HepG2 (cell line): ENCODE data around the gene RFXANK. TPM values are rescaled to one million over a fixed set of nuclear protein-coding genes. Genes with fewer than 3 reads are reported as not detected.

Source experiments
- ATAC-seq: fragments of 200-7000 bp; cut with Tn5 transposase; 3 replicates; pipeline ENCODE4 v1.9.1; 2020; ENCODE audit warnings: mild to moderate bottlenecking, moderate library complexity
- BruUV-seq: library from RNA; stranded (reverse); fragments of 400-500 nt; replicated peaks from 2 replicates; lab custom pipeline; 2021; lab: Mats Ljungman, UMichigan
- CTCF ChIA-PET: fragments of 300-600 bp; formaldehyde crosslinking; extraction: SDS; loops from one replicate; lab custom pipeline; 2021; ENCODE audit warnings: low total read pairs, inconsistent platforms, low intra/inter-chr PET ratio; lab: Yijun Ruan, JAX
- POLR2A ChIA-PET: fragments of 350-600 bp; sonication (Branson Sonifier 250); formaldehyde crosslinking; loops from one replicate; lab custom pipeline; 2020; ENCODE audit warnings: antibody characterized with exemption, inconsistent platforms; lab: Yijun Ruan, JAX
- DNase-seq: peaks from one replicate; pipeline ENCODE4 v3.0.0-alpha.2; 2015; ENCODE audit warnings: low spot score
- FAIRE-seq: peaks from 3 replicates; lab custom pipeline; 2011; peaks lifted over from hg19 to GRCh38; lab: Jason Lieb, UNC
- H2AFZ ChIP-seq: one replicate; pipeline ENCODE4 v1.6.1; 2011; ENCODE audit warnings: low read length, inconsistent platforms
- H3K27ac ChIP-seq: fragments of 300-600 bp; 3 replicates; pipeline ENCODE4 v1.8.0; 2011; ENCODE audit warnings: mixed run types, mild to moderate bottlenecking, mixed read lengths, low read length, inconsistent platforms; ENCODE audit not compliant: insufficient read depth; ENCODE audit errors: extremely low read length
- H3K27me3 ChIP-seq, 2 experiments: fragments of 200-600 bp in 1 of 2; 2 replicates in 1 of 2; 3 replicates in 1 of 2; pipeline versions ENCODE4 v1.6.0 to v1.8.0; 2011; ENCODE audit warnings: low read length in 2 of 2, mild to moderate bottlenecking in 2 of 2, moderate library complexity in 2 of 2, inconsistent platforms in 1 of 2; ENCODE audit not compliant: insufficient read depth in 2 of 2, control insufficient read depth in 1 of 2
- H3K36me3 ChIP-seq, 2 experiments: fragments of 200-600 bp in 1 of 2; replicated peaks in 1 of 2; 2 replicates in 1 of 2; 3 replicates in 1 of 2; pipeline versions ENCODE4 v1.5.1 to v1.8.0; 2011; ENCODE audit warnings: low read length in 2 of 2, inconsistent platforms in 1 of 2; ENCODE audit not compliant: insufficient read depth in 2 of 2, control insufficient read depth in 1 of 2
- H3K4me1 ChIP-seq: 2 replicates; pipeline ENCODE4 v1.5.1; 2012; ENCODE audit warnings: low read length, inconsistent platforms; ENCODE audit not compliant: insufficient read depth
- H3K4me2 ChIP-seq: 2 replicates; pipeline ENCODE4 v1.6.0; 2011; ENCODE audit warnings: low read depth, low read length, inconsistent platforms
- H3K4me3 ChIP-seq, 3 experiments: fragments of 200-600 bp in 1 of 3; sonication (generic), shearing (Covaris generic) in 1 of 3; replicated peaks in 1 of 3; 2 replicates each; pipeline ENCODE4 v1.5.1; 2011 to 2016; ENCODE audit warnings: low read length in 3 of 3, inconsistent platforms in 2 of 3, low read depth in 2 of 3, mild to moderate bottlenecking in 2 of 3, control low read depth in 1 of 3, mixed read lengths in 1 of 3; ENCODE audit not compliant: insufficient read depth in 1 of 3
- H3K79me2 ChIP-seq: one replicate; pipeline ENCODE4 v1.6.1; 2011; ENCODE audit warnings: low read length, inconsistent platforms; ENCODE audit not compliant: insufficient read depth
- H3K9ac ChIP-seq: 2 replicates; pipeline ENCODE4 v1.6.0; 2011; ENCODE audit warnings: mild to moderate bottlenecking, low read depth, low read length, inconsistent platforms; ENCODE audit not compliant: insufficient read depth
- H3K9me3 ChIP-seq: 2 replicates; pipeline ENCODE4 v1.5.1; 2012; ENCODE audit warnings: mild to moderate bottlenecking, low read length
- H4K20me1 ChIP-seq: 2 replicates; pipeline ENCODE4 v1.6.0; 2011; ENCODE audit warnings: inconsistent platforms, mild to moderate bottlenecking, low read length, moderate library complexity; ENCODE audit not compliant: insufficient read depth
- ATF6 ChIP-seq: sonication (generic); formaldehyde crosslinking; conservative IDR thresholded peaks from 2 replicates; pipeline ENCODE4 v1.4.0; 2020; ENCODE audit warnings: missing genetic modification reagents
- BRD4 ChIP-seq: sonication (generic); formaldehyde crosslinking; IDR thresholded peaks from 2 replicates; pipeline ENCODE4 v1.4.0; 2020; ENCODE audit warnings: missing genetic modification reagents
- ZNF629 ChIP-seq: sonication (generic); formaldehyde crosslinking; conservative IDR thresholded peaks from 2 replicates; pipeline ENCODE4 v1.5.0; 2020; ENCODE audit warnings: missing genetic modification reagents
- ZNF768 ChIP-seq: sonication (generic); formaldehyde crosslinking; IDR thresholded peaks from 2 replicates; pipeline ENCODE4 v1.4.0; 2020; ENCODE audit warnings: missing genetic modification reagents
- ZNF839 ChIP-seq: sonication (generic); formaldehyde crosslinking; IDR thresholded peaks from 2 replicates; pipeline ENCODE4 v1.4.0; 2020; ENCODE audit warnings: missing genetic modification reagents, mild to moderate bottlenecking, borderline replicate concordance
- WGBS: methylation state at CpG from one replicate; pipeline ENCODE4 v1.1.6; 2017; ENCODE audit warnings: low lambda C conversion rate; 5-methylcytosine and 5-hydroxymethylcytosine counted together
- in situ Hi-C: cut with HindIII; loops from 2 replicates; pipeline ENCODE4 v1.10.0; 2017; ENCODE audit warnings: low pct_unique_long_range_greater_than_20kb; ENCODE audit not compliant: extremely low pct_ligation_motif_present
- intact Hi-C: fragments of 100-400 bp; cut with micrococcal nuclease; formaldehyde crosslinking; loops from one replicate; pipeline ENCODE4 v1.10.0; 2022; ENCODE audit not compliant: unreplicated experiment
- polyA plus RNA-seq, 8 experiments: library from polyadenylated mRNA; depleted of rRNA in 3 of 8; stranded (reverse) in 7 of 8; unstranded in 1 of 8; fragments of >200 nt; fragmentation: Illumina TruSeq in 4 of 8; extraction: Trizol in 4 of 8; gene quantifications; 2 replicates each; pipeline versions ENCODE4 v1.2.1 to v1.2.3, GENCODE V29; 2011 to 2016; ENCODE audit warnings: low read depth in 4 of 8, missing spikeins in 1 of 8, mixed read lengths in 1 of 8; ENCODE audit not compliant: insufficient read depth in 1 of 8
- total RNA-seq, 5 experiments: library from RNA; depleted of rRNA; stranded (reverse); fragments of >200 nt; fragmentation: Illumina TruSeq; extraction: Trizol; gene quantifications; 2 replicates each; pipeline ENCODE4 v1.2.3, GENCODE V29; 2016; ENCODE audit warnings: low read depth in 1 of 5

Gene RFXANK
- total and polyA plus RNA-seq, 2 of the 13 experiments (the other 11 are each of a cell fraction or from before 2014, with no cell fraction given) = 49.9 to 80.7 TPM

DNA sequence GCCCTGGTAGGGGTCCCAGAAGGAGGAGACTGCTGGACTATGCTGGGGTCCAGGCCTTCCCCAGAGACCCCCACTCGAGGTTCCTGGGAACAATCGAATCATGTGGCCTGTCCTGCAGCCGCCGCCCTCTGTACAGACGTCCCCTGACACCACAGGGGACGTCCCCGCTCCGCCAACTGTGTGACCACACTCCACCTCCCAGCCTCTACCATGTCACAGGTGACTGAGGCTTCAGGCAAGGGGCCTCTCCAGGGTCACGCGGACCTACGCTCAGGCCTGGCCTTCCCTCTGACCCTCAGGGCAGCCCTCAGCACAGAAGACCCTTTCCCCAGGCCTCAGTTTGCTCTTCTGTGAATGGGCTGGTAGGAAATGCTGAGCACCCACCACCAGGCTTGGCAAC is 40.6 kb upstream of the RFXANK start:
- H2AFZ ChIP-seq = no peak overlapping the region
- 78% methylated on average over 3 of the region's 11 CpGs for WGBS
- CTCF ChIA-PET = no interaction called here
- no peak overlapping the region for H3K9ac ChIP-seq
- peak; percentile 52 for TF ChIP-seq ZNF629 (CRISPR knock-in tag)
- no peak for TF ChIP-seq ZNF839 (CRISPR knock-in tag)
- TF ChIP-seq BRD4 (CRISPR knock-in tag) = no peak
- POLR2A ChIA-PET = no interaction called here
- H3K4me2 ChIP-seq = no peak overlapping the region
- no peaks in the 10 kb centered on the region for H3K4me1 ChIP-seq
- FAIRE-seq = no peak
- H4K20me1 ChIP-seq = no peaks in the 10 kb centered on the region
- no peak overlapping the region for H3K4me3 ChIP-seq
- peaks cover 2 to 10% of the 10 kb centered on the region in 2 experiments; a peak in 3 of 5 replicates for H3K36me3 ChIP-seq
- intact Hi-C loops (no loop called here), in situ Hi-C loops (no loop called here)
- no TSS peak for BruUV-seq
- no peaks in the 10 kb centered on the region for H3K27me3 ChIP-seq
- H3K27ac ChIP-seq = no peak overlapping the region
- DNase-seq = no peak
- H3K79me2 ChIP-seq = no peaks in the 10 kb centered on the region
- H3K9me3 ChIP-seq = no peaks in the 10 kb centered on the region
- no peak for ATAC-seq

- intact Hi-C loops = no loop called here
These were observed 39.2 kb upstream of the RFXANK start for GRCh38 chr19:19152668-19153384.

More at GRCh38 chr19:19152668-19153384, 39.2 kb upstream of the RFXANK start:
- Histone ChIP-seq H3K9ac (no peak overlapping the region), H3K79me2 (no peaks in the 10 kb centered on the region), H3K27ac (no peak overlapping the region), H3K4me3 (no peak overlapping the region), H3K27me3 (no peaks in the 10 kb centered on the region), H3K4me2 (no peak overlapping the region), H2AFZ (no peak overlapping the region), H3K9me3 (no peaks in the 10 kb centered on the region), H4K20me1 (no peaks in the 10 kb centered on the region), H3K36me3 (peaks cover 2 to 6% of the 10 kb centered on the region in 2 experiments; a peak in 2 of 5 replicates), H3K4me1 (no peaks in the 10 kb centered on the region)
- ChIA-PET POLR2A (no interaction called here), CTCF (no interaction called here)
- FAIRE-seq (no peak), DNase-seq (no peak), ATAC-seq (no peak)
- BruUV-seq = no TSS peak
- TF ChIP-seq ATF6 = no peak
- TF ChIP-seq ZNF768 (CRISPR knock-in tag) = peak; percentile 90
- WGBS = 74% methylated on average over 9 of the region's 13 CpGs
- in situ Hi-C loops = no loop called here
